GM21529 (cell line): ENCODE results near the gene RPS6KA5.
"Not testable (repeated sequence)": the region's sequence is repeated elsewhere in the genome, so short reads cannot be mapped to it uniquely, and the experiment has no call there.

Experiments used
- ATAC-seq: cut with Tn5 transposase; IDR thresholded peaks from one replicate; pipeline ENCODE4 v1.9.1; 2021; ENCODE audit not compliant: unreplicated experiment

RPS6KA5 gene

GRCh38 chr14:90987140-90987539, 73.3 kb downstream of the RPS6KA5 start:
- no peak for ATAC-seq

GRCh38 chr14:90986510-90986909, 73.9 kb downstream of the RPS6KA5 start:
- no peak for ATAC-seq

- peak; percentile 89 for ATAC-seq
Measured at GRCh38 chr14:90985601-90986242, 74.7 kb downstream of the RPS6KA5 start.

- no peak for ATAC-seq
Measured at GRCh38 chr14:90983560-90983959, 76.9 kb downstream of the RPS6KA5 start.

- no peak for ATAC-seq
Measured at GRCh38 chr14:90981636-90982035, 78.8 kb downstream of the RPS6KA5 start.

GRCh38 chr14:90980636-90981035, 79.8 kb downstream of the RPS6KA5 start:
- ATAC-seq = not testable (repeated sequence)

GRCh38 chr14:90979515-90979914, 80.9 kb downstream of the RPS6KA5 start:
- no peak for ATAC-seq

- no peak for ATAC-seq
Measured at GRCh38 chr14:90976101-90976500, 84.3 kb downstream of the RPS6KA5 start.

- ATAC-seq = no peak
Measured at GRCh38 chr14:90971687-90972086, 88.8 kb downstream of the RPS6KA5 start.

GRCh38 chr14:90970167-90970600, 90.3 kb downstream of the RPS6KA5 start:
- no peak for ATAC-seq

GRCh38 chr14:90969531-90970166, 90.8 kb downstream of the RPS6KA5 start:
- ATAC-seq = no peak

- ATAC-seq = no peak
Measured at GRCh38 chr14:90968025-90968424, 92.4 kb downstream of the RPS6KA5 start.

- no peak for ATAC-seq
Measured at GRCh38 chr14:90966493-90966892, 93.9 kb downstream of the RPS6KA5 start.

GRCh38 chr14:90965765-90966164, 94.7 kb downstream of the RPS6KA5 start:
- ATAC-seq = no peak

GRCh38 chr14:90963343-90963742, 97.1 kb downstream of the RPS6KA5 start:
- no peak for ATAC-seq

GRCh38 chr14:90962505-90963109, 97.8 kb downstream of the RPS6KA5 start:
- ATAC-seq = no peak

- ATAC-seq = no peak
Measured at GRCh38 chr14:90960818-90961217, 99.6 kb downstream of the RPS6KA5 start.

- no peak for ATAC-seq
Measured at GRCh38 chr14:90959344-90959743, 101.1 kb downstream of the RPS6KA5 start.

- no peak for ATAC-seq
Measured at GRCh38 chr14:90956273-90956672, 104.2 kb downstream of the RPS6KA5 start.

- ATAC-seq = not testable (repeated sequence)
Measured at GRCh38 chr14:90953643-90954042, 106.8 kb downstream of the RPS6KA5 start.

- no peak for ATAC-seq
Measured at GRCh38 chr14:90943367-90943766, 117.1 kb downstream of the RPS6KA5 start.

- no peak for ATAC-seq
Measured at GRCh38 chr14:90942511-90942910, 117.9 kb downstream of the RPS6KA5 start.
